ENCODE measurements around the gene MACF1.

The MACF1 gene

GRCh38 chr1:39272027-39272797 lies 67.7 kb downstream of the MACF1 start:
- no peak for DNase-seq (ENCODE audit: low read depth)
- H3K4me3 ChIP-seq (ENCODE audit: low read length) = no peak overlapping the region
- no peak for TF ChIP-seq CTCF (conservative IDR thresholded peaks at IDR 0.05; ENCODE audit: low read length)

GRCh38 chr1:39272798-39273469 lies 68.4 kb downstream of the MACF1 start:
- TF ChIP-seq CTCF (conservative IDR thresholded peaks at IDR 0.05; ENCODE audit: low read length) = no peak

GRCh38 chr1:39275836-39276507 lies 71.5 kb downstream of the MACF1 start:
- H3K4me3 ChIP-seq (ENCODE audit: low read length) = no peak overlapping the region
- TF ChIP-seq CTCF (conservative IDR thresholded peaks at IDR 0.05; ENCODE audit: low read length) = no peak
- DNase-seq (ENCODE audit: low read depth) = no peak

More at GRCh38 chr1:39272798-39273469, 68.4 kb downstream of the MACF1 start:
- DNase-seq (ENCODE audit: low read depth) = no peak
- H3K4me3 ChIP-seq (ENCODE audit: low read length) = no peak overlapping the region

GRCh38 chr1:39277879-39278278 lies 73.4 kb downstream of the MACF1 start:
- no peak for DNase-seq (ENCODE audit: low read depth)
- TF ChIP-seq CTCF (conservative IDR thresholded peaks at IDR 0.05; ENCODE audit: low read length) = no peak
- H3K4me3 ChIP-seq (ENCODE audit: low read length) = no peak overlapping the region

- no peak overlapping the region for H3K4me3 ChIP-seq (ENCODE audit: low read length)
- no peak for DNase-seq (ENCODE audit: low read depth)
- TF ChIP-seq CTCF (conservative IDR thresholded peaks at IDR 0.05; ENCODE audit: low read length) = no peak
Observed at GRCh38 chr1:39282537-39283216, 78.2 kb downstream of the MACF1 start.

- no peak for TF ChIP-seq CTCF (conservative IDR thresholded peaks at IDR 0.05; ENCODE audit: low read length)
- no peak overlapping the region for H3K4me3 ChIP-seq (ENCODE audit: low read length)
- DNase-seq (ENCODE audit: low read depth) = no peak
Observed at GRCh38 chr1:39283858-39284257, 79.4 kb downstream of the MACF1 start.

Measured in AG10803 (cell line).